H1 (cell line): ENCODE measurements around the gene RPAP3. TPM values are rescaled to one million over a fixed set of nuclear protein-coding genes. Genes with fewer than 3 reads are reported as not detected.

Experiments
- CTCF ChIA-PET: fragments of 300-600 bp; sonication (Branson Sonifier 250); formaldehyde crosslinking; loops from one replicate; lab custom pipeline; 2021; ENCODE audit not compliant: partially characterized antibody; lab: Charles Lee
- POLR2A ChIA-PET: fragments of 300-600 bp; sonication (Branson Sonifier 250); formaldehyde crosslinking; loops from one replicate; lab custom pipeline; 2021; ENCODE audit warnings: inconsistent platforms; ENCODE audit not compliant: partially characterized antibody; lab: Charles Lee
- DNase-seq, 2 experiments: peaks; one replicate each; pipeline versions ENCODE4 v3.0.0 to v3.0.0-alpha.2; 2010 to 2022; ENCODE audit warnings: low spot score in 2 of 2, low read depth in 1 of 2, mixed read lengths in 1 of 2
- FAIRE-seq: peaks from 2 replicates; lab custom pipeline; 2011; peaks lifted over from hg19 to GRCh38; lab: Jason Lieb, UNC
- H2AFZ ChIP-seq: 2 replicates; pipeline ENCODE4 v1.8.1; 2012; ENCODE audit warnings: low read length, inconsistent platforms
- H2AK5ac ChIP-seq: 2 replicates; pipeline ENCODE4 v1.6.1; 2013; ENCODE audit warnings: low read depth, low read length
- H2BK120ac ChIP-seq: replicated peaks from 2 replicates; pipeline ENCODE3; 2013; ENCODE audit warnings: low read depth, low read length, inconsistent platforms
- H2BK12ac ChIP-seq: 2 replicates; pipeline ENCODE4 v1.6.1; 2013; ENCODE audit warnings: low read depth, low read length
- H2BK15ac ChIP-seq: 2 replicates; pipeline ENCODE4 v1.6.1; 2013; ENCODE audit warnings: low read length
- H2BK20ac ChIP-seq: 2 replicates; pipeline ENCODE4 v1.6.1; 2013; ENCODE audit warnings: low read length
- H2BK5ac ChIP-seq: 2 replicates; pipeline ENCODE4 v1.6.1; 2013; ENCODE audit warnings: low read depth, low read length
- H3K14ac ChIP-seq: 2 replicates; pipeline ENCODE4 v1.6.1; 2013; ENCODE audit warnings: inconsistent platforms; ENCODE audit not compliant: insufficient read length
- H3K18ac ChIP-seq: 2 replicates; pipeline ENCODE4 v1.6.1; 2013; ENCODE audit warnings: low read length; ENCODE audit errors: extremely low read depth
- H3K23ac ChIP-seq: 2 replicates; pipeline ENCODE4 v1.6.1; 2013; ENCODE audit warnings: inconsistent platforms; ENCODE audit not compliant: insufficient read length
- H3K23me2 ChIP-seq: 2 replicates; pipeline ENCODE4 v1.6.1; 2013; ENCODE audit warnings: low read depth, low read length
- H3K27ac ChIP-seq: 2 replicates; pipeline ENCODE4 v1.6.1; 2011; ENCODE audit warnings: low read depth, low read length, inconsistent platforms
- H3K27me3 ChIP-seq, 4 experiments: replicated peaks in 1 of 4; 1 replicate in 1 of 4; 2 replicates in 3 of 4; pipeline versions ENCODE4 v1.6.1 to v1.8.1; 2011 to 2013; ENCODE audit warnings: low read length in 3 of 4, mild to moderate bottlenecking in 3 of 4, inconsistent platforms in 2 of 4, mixed read lengths in 2 of 4, moderate library complexity in 1 of 4; ENCODE audit not compliant: control insufficient read depth in 3 of 4, insufficient read depth in 3 of 4; ENCODE audit errors: extremely low read depth in 1 of 4
- H3K36me3 ChIP-seq, 4 experiments: 2 replicates each; pipeline versions ENCODE4 v1.6.1 to v1.8.1; 2011 to 2013; ENCODE audit warnings: mild to moderate bottlenecking in 4 of 4, low read length in 3 of 4, moderate library complexity in 2 of 4, control low read depth in 1 of 4, inconsistent platforms in 1 of 4; ENCODE audit not compliant: insufficient read depth in 4 of 4, control insufficient read depth in 2 of 4
- H3K4ac ChIP-seq: replicated peaks from 2 replicates; pipeline ENCODE3; 2013; ENCODE audit warnings: low read length, low read depth, mixed read lengths, inconsistent platforms; ENCODE audit not compliant: insufficient read length
- H3K4me1 ChIP-seq, 4 experiments: replicated peaks in 1 of 4; 1 replicate in 1 of 4; 2 replicates in 3 of 4; pipeline versions ENCODE4 v1.6.1 to v1.8.1; 2011 to 2013; ENCODE audit warnings: low read length in 3 of 4, inconsistent platforms in 2 of 4, mixed read lengths in 1 of 4; ENCODE audit not compliant: insufficient read depth in 4 of 4, control insufficient read depth in 3 of 4
- H3K4me2 ChIP-seq, 2 experiments: 2 replicates each; pipeline versions ENCODE4 v1.6.1 to v1.8.1; 2011 to 2013; ENCODE audit warnings: low read depth in 2 of 2, low read length in 2 of 2, control low read depth in 1 of 2, inconsistent platforms in 1 of 2, mild to moderate bottlenecking in 1 of 2; ENCODE audit not compliant: insufficient read depth in 1 of 2
- H3K4me3 ChIP-seq, 4 experiments: fragments of 200-600, 300-600 bp in 1 of 4; sonication (generic), shearing (Covaris generic), sonication (Bioruptor Twin) in 1 of 4; 2 replicates each; pipeline versions ENCODE4 v1.5.1 to v1.8.1; 2011 to 2016; ENCODE audit warnings: low read length in 4 of 4, low read depth in 3 of 4, control low read depth in 2 of 4, inconsistent platforms in 2 of 4, mild to moderate bottlenecking in 2 of 4, mixed read lengths in 1 of 4, moderate library complexity in 1 of 4; ENCODE audit not compliant: insufficient read depth in 2 of 4; ENCODE audit errors: extremely low read depth in 1 of 4
- H3K56ac ChIP-seq: replicated peaks from 2 replicates; pipeline ENCODE3; 2013; ENCODE audit warnings: low read depth, mild to moderate bottlenecking, mixed read lengths, low read length, inconsistent platforms; ENCODE audit not compliant: insufficient read length
- H3K79me1 ChIP-seq: 2 replicates; pipeline ENCODE4 v1.6.1; 2013; ENCODE audit warnings: low read depth, low read length, control low read depth
- H3K79me2 ChIP-seq, 2 experiments: 2 replicates each; pipeline versions ENCODE4 v1.6.1 to v1.8.1; 2012 to 2013; ENCODE audit warnings: low read length in 2 of 2, mild to moderate bottlenecking in 2 of 2, inconsistent platforms in 1 of 2; ENCODE audit not compliant: insufficient read depth in 2 of 2, control insufficient read depth in 1 of 2
- H3K9ac ChIP-seq, 4 experiments: replicated peaks in 1 of 4; 1 replicate in 1 of 4; 2 replicates in 3 of 4; pipeline versions ENCODE4 v1.6.1 to v1.8.1; 2011 to 2013; ENCODE audit warnings: low read depth in 3 of 4, low read length in 3 of 4, control low read depth in 2 of 4, mild to moderate bottlenecking in 2 of 4, moderate library complexity in 2 of 4, inconsistent platforms in 1 of 4; ENCODE audit errors: extremely low read depth in 1 of 4
- H3K9me3 ChIP-seq, 2 experiments: 2 replicates each; pipeline versions ENCODE4 v1.6.1 to v1.8.1; 2012 to 2013; ENCODE audit warnings: mild to moderate bottlenecking in 2 of 2, moderate library complexity in 2 of 2, control low read depth in 1 of 2, inconsistent platforms in 1 of 2, low read depth in 1 of 2, low read length in 1 of 2, mixed read lengths in 1 of 2; ENCODE audit not compliant: insufficient read depth in 2 of 2
- H4K20me1 ChIP-seq, 2 experiments: replicated peaks in 1 of 2; 2 replicates each; pipeline versions ENCODE3 to v1.8.1; 2011 to 2013; ENCODE audit warnings: inconsistent platforms in 2 of 2, low read length in 2 of 2, mild to moderate bottlenecking in 1 of 2; ENCODE audit not compliant: insufficient read depth in 2 of 2, control insufficient read depth in 1 of 2
- H4K5ac ChIP-seq: 2 replicates; pipeline ENCODE4 v1.6.1; 2013; ENCODE audit warnings: low read length, low read depth, mixed read lengths, inconsistent platforms; ENCODE audit not compliant: insufficient read length
- H4K8ac ChIP-seq: 2 replicates; pipeline ENCODE4 v1.8.0; 2013; ENCODE audit warnings: mild to moderate bottlenecking, moderate library complexity, low read length, inconsistent platforms; ENCODE audit not compliant: insufficient read depth; ENCODE audit errors: extremely low read depth
- H4K91ac ChIP-seq: replicated peaks from 2 replicates; pipeline ENCODE3; 2013; ENCODE audit warnings: low read length, mixed read lengths, inconsistent platforms; ENCODE audit not compliant: insufficient read length
- CTCF ChIP-seq, 3 experiments: IDR thresholded peaks; 1 replicate in 2 of 3; 2 replicates in 1 of 3; pipeline versions ENCODE4 v1.5.1 to v1.6.1; 2011; ENCODE audit warnings: low read length in 3 of 3, mild to moderate bottlenecking in 3 of 3, inconsistent platforms in 2 of 3, low read depth in 1 of 3, moderate library complexity in 1 of 3; ENCODE audit not compliant: insufficient read depth in 1 of 3; ENCODE audit errors: control extremely low read depth in 1 of 3
- RAD21 ChIP-seq, 2 experiments: IDR thresholded peaks in 1 of 2; conservative IDR thresholded peaks in 1 of 2; 2 replicates each; pipeline ENCODE4 v1.6.1; 2011; ENCODE audit warnings: low read depth in 2 of 2, low read length in 2 of 2, improper control_type of control experiment in 1 of 2, inconsistent platforms in 1 of 2, mild to moderate bottlenecking in 1 of 2, moderate library complexity in 1 of 2
- USF2 ChIP-seq: IDR thresholded peaks from 2 replicates; pipeline ENCODE4 v1.6.1; 2011; ENCODE audit warnings: low read length, improper control_type of control experiment
- WGBS, 2 experiments: shearing (Covaris generic) in 1 of 2; methylation state at CpG; one replicate each; pipeline versions ENCODE4 v1.1.6 to v1.1.7; 2013 to 2015; ENCODE audit warnings: low lambda C conversion rate in 2 of 2, mixed read lengths in 2 of 2, inconsistent platforms in 1 of 2, low coverage in 1 of 2, missing lambda C conversion rate in 1 of 2; ENCODE audit not compliant: insufficient replicate concordance in 2 of 2, insufficient coverage in 1 of 2, insufficient read length in 1 of 2; ENCODE audit errors: extremely low coverage in 1 of 2, missing lambda C conversion rate in 1 of 2; 5-methylcytosine and 5-hydroxymethylcytosine counted together
- polyA plus RNA-seq, 7 experiments: library from polyadenylated mRNA; depleted of rRNA in 3 of 7; stranded (reverse) in 5 of 7; unstranded in 2 of 7; fragments of >200 nt in 5 of 7; fragments of 200-250 nt in 2 of 7; gene quantifications; 1 replicate in 5 of 7; 2 replicates in 1 of 7; 4 replicates in 1 of 7; pipeline versions ENCODE4 v1.2.1 to v1.2.3, GENCODE V29; 2011 to 2013; ENCODE audit warnings: missing spikeins in 2 of 7, mixed read lengths in 2 of 7
- total RNA-seq: library from RNA; stranded (reverse); fragmentation: NEBNext Ultra II Directional; extraction: Animal tissue kit (Norgen Biotek cat#: 25700); gene quantifications from 2 replicates; pipeline ENCODE4 v1.2.1, GENCODE V29; 2021

RPAP3 gene
- total and polyA plus RNA-seq, 2 of the 8 experiments (the other 6 are each of a cell fraction or from before 2014, with no cell fraction given), result 6.4 to 60.5 TPM

- H3K14ac ChIP-seq, result no peak overlapping the region
- H4K20me1 ChIP-seq, result no peaks in the 10 kb centered on the region
- CTCF ChIA-PET, result interaction anchor here (0.5 to 7.9 kb wide), 26 partner anchors 10 to 619 kb away, joined by 3 to 61 read pairs (median 4); partner anchors contain the start of gene RAPGEF3
- H3K9ac ChIP-seq, result no peak overlapping the region
- no peaks in the 10 kb centered on the region for H3K9me3 ChIP-seq
- H3K4me3 ChIP-seq, result no peak overlapping the region
- DNase-seq (no peak), FAIRE-seq (no peak)
- H3K27me3 ChIP-seq, result no peaks in the 10 kb centered on the region
- POLR2A ChIA-PET, result interaction anchor here (1.7 kb wide), 1 partner anchor 14 kb away, joined by 6 read pairs; no protein-coding TSS in a partner anchor
- no peak overlapping the region for H2BK5ac ChIP-seq
- H3K4ac ChIP-seq, result no peak overlapping the region
- H2AFZ ChIP-seq, result no peak overlapping the region
- no peaks in the 10 kb centered on the region for H3K23me2 ChIP-seq
- H3K79me1 ChIP-seq, result no peaks in the 10 kb centered on the region
- H3K4me2 ChIP-seq, result no peak overlapping the region
- H2BK20ac ChIP-seq, result no peak overlapping the region
- no peak overlapping the region for H4K91ac ChIP-seq
- H2BK12ac ChIP-seq, result no peak overlapping the region
- H3K23ac ChIP-seq, result no peak overlapping the region
- peaks cover 2 to 6% (median 5%) of the 10 kb centered on the region in 4 experiments; a peak in 6 of 7 replicates for H3K4me1 ChIP-seq
- H3K18ac ChIP-seq, result no peak overlapping the region
- H2BK120ac ChIP-seq, result no peak overlapping the region
- no peaks in the 10 kb centered on the region for H3K79me2 ChIP-seq
- no peak overlapping the region for H4K8ac ChIP-seq
- TF ChIP-seq RAD21 (IDR thresholded peaks at IDR 0.05 in 1 of 2, conservative IDR thresholded peaks at IDR 0.05 in 1 of 2; ENCODE audit: low read depth in 2 of 2, low read length in 2 of 2) (peak; percentile 79 to 82), CTCF (IDR thresholded peaks at IDR 0.05; ENCODE audit: control extremely low read depth in 1 of 3, insufficient read depth in 1 of 3, low read depth in 1 of 3, low read length in 3 of 3) (peak; percentile 27 to 75 (median 69)), USF2 (no peak)
- H2BK15ac ChIP-seq, result no peak overlapping the region
- H3K56ac ChIP-seq, result no peak overlapping the region
- H4K5ac ChIP-seq, result no peak overlapping the region
- H3K27ac ChIP-seq, result no peak overlapping the region
- WGBS, 2 experiments, result 64% methylated on average over 12 of the region's 12 CpGs; no CpG with 5 or more reads in 1 of the 2 experiments
- H2AK5ac ChIP-seq, result no peak overlapping the region
- H3K36me3 ChIP-seq, result no peaks in the 10 kb centered on the region; a peak in 1 of 8 replicates
Measured at GRCh38 chr12:47651368-47652254, 54.2 kb downstream of the RPAP3 start.
